Measurements from ENCODE around the gene BEST4. TPM values are rescaled to one million over a fixed set of nuclear protein-coding genes. Genes with fewer than 3 reads are reported as not detected.

Gene BEST4
- total and polyA plus RNA-seq, 2 of the 8 experiments (the other 6 are each of a cell fraction or from before 2014, with no cell fraction given), result 0.76 to 1.4 TPM

DNA sequence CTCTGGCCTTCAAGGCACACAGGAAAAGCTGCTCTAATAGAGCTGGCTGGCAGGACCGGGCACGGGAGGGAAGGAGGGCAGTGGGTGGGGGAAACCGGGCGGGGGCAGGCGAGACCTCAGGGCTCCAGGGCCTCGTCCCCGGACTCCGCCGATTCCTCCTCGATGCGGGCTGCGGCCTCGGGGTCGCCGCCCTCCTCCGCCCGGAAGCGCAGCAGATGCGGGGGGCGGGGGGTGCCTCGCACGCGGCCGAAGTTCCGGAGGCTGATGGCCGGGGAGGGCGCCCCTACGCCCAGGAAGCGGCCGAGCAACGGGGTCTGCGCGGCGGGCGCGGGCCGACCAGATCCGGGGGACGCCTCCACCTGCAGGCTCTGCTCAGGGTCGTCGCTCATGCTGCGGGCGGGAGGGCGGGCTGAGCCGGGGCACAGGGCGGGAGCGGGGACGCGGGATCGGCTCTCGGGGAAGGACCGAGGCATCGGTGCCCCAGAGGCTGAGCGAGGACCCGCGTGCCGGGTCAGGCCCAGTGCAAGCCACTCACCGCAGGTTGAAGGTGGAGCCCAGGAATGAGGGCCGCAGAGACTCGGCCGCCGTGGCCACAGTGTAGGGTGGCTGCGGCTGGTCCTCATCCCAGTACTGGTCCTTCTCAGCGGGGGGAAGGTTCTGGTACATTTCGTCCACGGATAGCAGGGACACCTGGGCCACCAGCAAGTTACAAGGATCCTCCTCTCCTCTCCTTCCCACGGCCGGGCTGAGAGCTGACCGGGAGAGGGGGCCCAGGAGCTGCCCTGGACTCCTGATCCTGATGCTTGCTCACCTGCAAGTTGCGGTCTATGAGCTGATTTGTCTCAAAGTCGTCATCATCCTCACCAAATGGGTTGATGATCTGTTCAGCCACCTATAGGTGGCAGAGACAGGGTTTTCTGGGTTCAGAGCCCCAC is 3.6 kb downstream of the BEST4 start (continued):
- TF ChIP-seq PHF8 (conservative IDR thresholded peaks at IDR 0.05; ENCODE audit: low read depth, low read length) (peak; percentile 41; the same call in 1 of the 2 replicates), EZH2 (IDR thresholded peaks at IDR 0.05; ENCODE audit: low read depth, low read length, severe bottlenecking) (peak; percentile 12), RBBP5 (IDR thresholded peaks at IDR 0.05; ENCODE audit: borderline replicate concordance, low read depth, low read length) (no peak), RAD21 (IDR thresholded peaks at IDR 0.05 in 1 of 2, conservative IDR thresholded peaks at IDR 0.05 in 1 of 2; ENCODE audit: low read depth in 2 of 2, low read length in 2 of 2) (peak; percentile 19 to 30; a peak in 2 of 4 replicates), YY1 (IDR thresholded peaks at IDR 0.05; ENCODE audit: low read depth, low read length) (0 out of 2 replicates have a peak, but pooled peaks have one; percentile 6), POLR2A (IDR thresholded peaks at IDR 0.05; ENCODE audit: control extremely low read depth in 1 of 2, low read depth in 2 of 2, low read length in 2 of 2) (peak; percentile 46 to 52; a peak in 2 of 3 replicates), SRF (IDR thresholded peaks at IDR 0.05; ENCODE audit: low read depth, low read length) (no peak), ASH2L (IDR thresholded peaks at IDR 0.05; ENCODE audit: low read length) (peak; percentile 22)
- TF ChIP-seq, protein P1, sequence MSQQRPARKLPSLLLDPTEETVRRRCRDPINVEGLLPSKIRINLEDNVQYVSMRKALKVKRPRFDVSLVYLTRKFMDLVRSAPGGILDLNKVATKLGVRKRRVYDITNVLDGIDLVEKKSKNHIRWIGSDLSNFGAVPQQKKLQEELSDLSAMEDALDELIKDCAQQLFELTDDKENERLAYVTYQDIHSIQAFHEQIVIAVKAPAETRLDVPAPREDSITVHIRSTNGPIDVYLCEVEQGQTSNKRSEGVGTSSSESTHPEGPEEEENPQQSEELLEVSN (IDR thresholded peaks at IDR 0.05), result peak; percentile 85
